ENCODE data around the gene NLGN1.

GRCh38 chr3:174198199-174198598, 800.7 kb downstream of the NLGN1 start:
- TF ChIP-seq, protein P1, sequence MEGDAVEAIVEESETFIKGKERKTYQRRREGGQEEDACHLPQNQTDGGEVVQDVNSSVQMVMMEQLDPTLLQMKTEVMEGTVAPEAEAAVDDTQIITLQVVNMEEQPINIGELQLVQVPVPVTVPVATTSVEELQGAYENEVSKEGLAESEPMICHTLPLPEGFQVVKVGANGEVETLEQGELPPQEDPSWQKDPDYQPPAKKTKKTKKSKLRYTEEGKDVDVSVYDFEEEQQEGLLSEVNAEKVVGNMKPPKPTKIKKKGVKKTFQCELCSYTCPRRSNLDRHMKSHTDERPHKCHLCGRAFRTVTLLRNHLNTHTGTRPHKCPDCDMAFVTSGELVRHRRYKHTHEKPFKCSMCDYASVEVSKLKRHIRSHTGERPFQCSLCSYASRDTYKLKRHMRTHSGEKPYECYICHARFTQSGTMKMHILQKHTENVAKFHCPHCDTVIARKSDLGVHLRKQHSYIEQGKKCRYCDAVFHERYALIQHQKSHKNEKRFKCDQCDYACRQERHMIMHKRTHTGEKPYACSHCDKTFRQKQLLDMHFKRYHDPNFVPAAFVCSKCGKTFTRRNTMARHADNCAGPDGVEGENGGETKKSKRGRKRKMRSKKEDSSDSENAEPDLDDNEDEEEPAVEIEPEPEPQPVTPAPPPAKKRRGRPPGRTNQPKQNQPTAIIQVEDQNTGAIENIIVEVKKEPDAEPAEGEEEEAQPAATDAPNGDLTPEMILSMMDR (IDR thresholded peaks at IDR 0.05), result no peak
- no peak for TF ChIP-seq ZFX (IDR thresholded peaks at IDR 0.05; ENCODE audit: borderline replicate concordance)
